ENCODE results near the gene STK11IP.
A peak's percentile ranks its signal among the peaks of the same experiment; 100 is the strongest.

The STK11IP gene, protein sequence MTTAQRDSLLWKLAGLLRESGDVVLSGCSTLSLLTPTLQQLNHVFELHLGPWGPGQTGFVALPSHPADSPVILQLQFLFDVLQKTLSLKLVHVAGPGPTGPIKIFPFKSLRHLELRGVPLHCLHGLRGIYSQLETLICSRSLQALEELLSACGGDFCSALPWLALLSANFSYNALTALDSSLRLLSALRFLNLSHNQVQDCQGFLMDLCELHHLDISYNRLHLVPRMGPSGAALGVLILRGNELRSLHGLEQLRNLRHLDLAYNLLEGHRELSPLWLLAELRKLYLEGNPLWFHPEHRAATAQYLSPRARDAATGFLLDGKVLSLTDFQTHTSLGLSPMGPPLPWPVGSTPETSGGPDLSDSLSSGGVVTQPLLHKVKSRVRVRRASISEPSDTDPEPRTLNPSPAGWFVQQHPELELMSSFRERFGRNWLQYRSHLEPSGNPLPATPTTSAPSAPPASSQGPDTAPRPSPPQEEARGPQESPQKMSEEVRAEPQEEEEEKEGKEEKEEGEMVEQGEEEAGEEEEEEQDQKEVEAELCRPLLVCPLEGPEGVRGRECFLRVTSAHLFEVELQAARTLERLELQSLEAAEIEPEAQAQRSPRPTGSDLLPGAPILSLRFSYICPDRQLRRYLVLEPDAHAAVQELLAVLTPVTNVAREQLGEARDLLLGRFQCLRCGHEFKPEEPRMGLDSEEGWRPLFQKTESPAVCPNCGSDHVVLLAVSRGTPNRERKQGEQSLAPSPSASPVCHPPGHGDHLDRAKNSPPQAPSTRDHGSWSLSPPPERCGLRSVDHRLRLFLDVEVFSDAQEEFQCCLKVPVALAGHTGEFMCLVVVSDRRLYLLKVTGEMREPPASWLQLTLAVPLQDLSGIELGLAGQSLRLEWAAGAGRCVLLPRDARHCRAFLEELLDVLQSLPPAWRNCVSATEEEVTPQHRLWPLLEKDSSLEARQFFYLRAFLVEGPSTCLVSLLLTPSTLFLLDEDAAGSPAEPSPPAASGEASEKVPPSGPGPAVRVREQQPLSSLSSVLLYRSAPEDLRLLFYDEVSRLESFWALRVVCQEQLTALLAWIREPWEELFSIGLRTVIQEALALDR

DNA sequence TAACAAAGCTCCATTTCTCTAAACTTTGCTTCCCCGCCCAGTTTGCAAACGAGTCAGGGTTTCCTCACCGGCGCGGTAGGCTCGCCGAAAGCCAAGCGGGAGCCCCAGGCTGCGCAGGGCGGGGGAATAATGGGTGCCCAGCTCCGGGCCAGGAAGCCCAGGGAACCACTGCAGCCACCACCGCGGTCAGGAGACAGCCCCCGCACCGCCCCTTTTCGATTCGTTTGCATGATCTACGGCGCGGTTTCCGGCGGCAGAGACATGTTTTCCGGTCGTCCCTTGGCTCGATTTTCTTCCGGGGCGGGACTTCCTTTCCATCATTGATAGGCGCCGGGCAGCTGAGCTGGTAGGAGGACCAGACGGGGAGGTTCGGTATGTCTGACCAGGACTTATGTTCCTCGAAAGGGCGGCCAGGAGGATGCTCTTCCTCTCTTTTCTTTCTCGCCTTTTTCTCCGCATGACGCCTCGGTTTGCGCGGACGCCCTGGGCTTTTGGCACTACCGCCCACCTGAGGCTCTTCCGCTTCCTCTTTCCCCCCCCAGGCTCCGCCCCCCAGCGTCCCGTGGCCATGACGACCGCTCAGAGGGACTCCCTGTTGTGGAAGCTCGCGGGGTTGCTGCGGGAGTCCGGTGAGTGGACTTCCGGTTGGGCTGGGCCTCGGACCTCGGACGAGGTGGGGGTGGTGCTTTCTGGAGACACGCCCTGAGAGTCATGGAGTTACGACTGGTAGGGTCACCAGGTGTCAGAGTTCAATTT is at the start of gene STK11IP:
TSS of gene STK11IP (plus strand) at position 306 of the 756 bp plus-strand sequence. CDS start at position 569, 263 bp downstream.
- Mint-ChIP-seq H3K9me3 (no peaks in the 10 kb centered on the region), H3K27ac (peak within 1 kb of the TSS; percentile 100), H3K4me3 (peak within 1 kb of the TSS; percentile 95 to 97 (median 97)), H3K27me3 (ENCODE audit: low read depth) (no peaks in the 10 kb centered on the region), H3K4me1 (peaks cover 47% of the 10 kb centered on the region), H3K36me3 (ENCODE audit: low read depth) (peaks cover 15% of the 10 kb centered on the region)
- TF ChIP-seq, protein P1, sequence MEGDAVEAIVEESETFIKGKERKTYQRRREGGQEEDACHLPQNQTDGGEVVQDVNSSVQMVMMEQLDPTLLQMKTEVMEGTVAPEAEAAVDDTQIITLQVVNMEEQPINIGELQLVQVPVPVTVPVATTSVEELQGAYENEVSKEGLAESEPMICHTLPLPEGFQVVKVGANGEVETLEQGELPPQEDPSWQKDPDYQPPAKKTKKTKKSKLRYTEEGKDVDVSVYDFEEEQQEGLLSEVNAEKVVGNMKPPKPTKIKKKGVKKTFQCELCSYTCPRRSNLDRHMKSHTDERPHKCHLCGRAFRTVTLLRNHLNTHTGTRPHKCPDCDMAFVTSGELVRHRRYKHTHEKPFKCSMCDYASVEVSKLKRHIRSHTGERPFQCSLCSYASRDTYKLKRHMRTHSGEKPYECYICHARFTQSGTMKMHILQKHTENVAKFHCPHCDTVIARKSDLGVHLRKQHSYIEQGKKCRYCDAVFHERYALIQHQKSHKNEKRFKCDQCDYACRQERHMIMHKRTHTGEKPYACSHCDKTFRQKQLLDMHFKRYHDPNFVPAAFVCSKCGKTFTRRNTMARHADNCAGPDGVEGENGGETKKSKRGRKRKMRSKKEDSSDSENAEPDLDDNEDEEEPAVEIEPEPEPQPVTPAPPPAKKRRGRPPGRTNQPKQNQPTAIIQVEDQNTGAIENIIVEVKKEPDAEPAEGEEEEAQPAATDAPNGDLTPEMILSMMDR (IDR thresholded peaks at IDR 0.05; ENCODE audit: unreplicated experiment in 3 of 3): no peak

DNA sequence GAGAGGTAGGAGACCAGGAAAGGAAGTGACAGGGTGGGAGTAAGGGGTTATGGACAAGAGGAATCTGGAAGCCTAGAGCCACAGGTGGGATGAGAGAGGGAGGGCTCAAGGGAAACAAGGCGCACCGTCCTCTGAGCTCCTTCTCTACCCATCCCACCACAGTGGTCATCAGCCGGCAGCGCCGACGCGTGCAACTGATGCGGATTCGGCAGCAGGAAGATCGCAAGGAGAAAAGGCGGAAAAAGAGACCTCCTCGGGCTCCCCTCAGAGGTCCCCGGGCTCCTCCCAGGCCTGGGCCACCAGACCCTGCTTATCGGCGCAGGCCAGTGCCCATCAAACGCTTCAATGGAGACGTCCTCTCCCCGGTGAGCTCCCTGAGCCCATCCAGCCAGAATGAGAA is 48.7 kb upstream of the STK11IP start:
- peak overlapping the region in 2 of 3 experiments; percentile 3 to 40 for H3K4me3 Mint-ChIP-seq
- no peaks in the 10 kb centered on the region for H3K9me3 Mint-ChIP-seq
- H3K36me3 Mint-ChIP-seq (ENCODE audit: low read depth): peaks cover 11% of the 10 kb centered on the region
- peaks cover 28% of the 10 kb centered on the region for H3K27me3 Mint-ChIP-seq (ENCODE audit: low read depth)
- TF ChIP-seq, protein P1 (IDR thresholded peaks at IDR 0.05; ENCODE audit: unreplicated experiment in 3 of 3): no peak
- H3K27ac Mint-ChIP-seq: no peak overlapping the region
- peaks cover 26% of the 10 kb centered on the region for H3K4me1 Mint-ChIP-seq

DNA sequence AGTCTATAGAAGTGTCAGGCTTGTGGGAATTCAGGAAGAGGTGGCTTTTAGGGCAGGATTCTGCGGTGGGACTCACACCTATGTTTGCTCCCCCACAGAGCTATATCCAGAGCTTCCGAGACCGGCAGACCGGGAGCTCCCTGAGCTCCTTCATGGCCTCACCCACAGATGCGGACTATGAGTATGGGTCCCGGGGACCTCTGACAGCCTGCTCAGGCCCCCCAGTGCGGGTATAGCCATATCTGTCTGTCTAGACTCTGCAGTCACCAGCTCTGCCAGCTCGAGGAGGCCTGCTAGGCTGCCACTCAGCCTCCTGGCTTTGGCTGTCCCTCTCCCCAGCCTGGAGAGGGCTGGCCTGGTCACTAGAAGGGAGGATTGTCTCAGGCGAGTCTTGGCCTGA is 48.0 kb upstream of the STK11IP start:
- H3K9me3 Mint-ChIP-seq: no peaks in the 10 kb centered on the region
- peaks cover 21% of the 10 kb centered on the region for H3K4me1 Mint-ChIP-seq
- peak overlapping the region in 2 of 3 experiments; percentile 20 to 36 for H3K4me3 Mint-ChIP-seq
- peaks cover 15% of the 10 kb centered on the region for H3K36me3 Mint-ChIP-seq (ENCODE audit: low read depth)
- no peak overlapping the region for H3K27ac Mint-ChIP-seq
- TF ChIP-seq, protein P1 (IDR thresholded peaks at IDR 0.05; ENCODE audit: unreplicated experiment in 3 of 3): no peak
- peaks cover 26% of the 10 kb centered on the region for H3K27me3 Mint-ChIP-seq (ENCODE audit: low read depth)

DNA sequence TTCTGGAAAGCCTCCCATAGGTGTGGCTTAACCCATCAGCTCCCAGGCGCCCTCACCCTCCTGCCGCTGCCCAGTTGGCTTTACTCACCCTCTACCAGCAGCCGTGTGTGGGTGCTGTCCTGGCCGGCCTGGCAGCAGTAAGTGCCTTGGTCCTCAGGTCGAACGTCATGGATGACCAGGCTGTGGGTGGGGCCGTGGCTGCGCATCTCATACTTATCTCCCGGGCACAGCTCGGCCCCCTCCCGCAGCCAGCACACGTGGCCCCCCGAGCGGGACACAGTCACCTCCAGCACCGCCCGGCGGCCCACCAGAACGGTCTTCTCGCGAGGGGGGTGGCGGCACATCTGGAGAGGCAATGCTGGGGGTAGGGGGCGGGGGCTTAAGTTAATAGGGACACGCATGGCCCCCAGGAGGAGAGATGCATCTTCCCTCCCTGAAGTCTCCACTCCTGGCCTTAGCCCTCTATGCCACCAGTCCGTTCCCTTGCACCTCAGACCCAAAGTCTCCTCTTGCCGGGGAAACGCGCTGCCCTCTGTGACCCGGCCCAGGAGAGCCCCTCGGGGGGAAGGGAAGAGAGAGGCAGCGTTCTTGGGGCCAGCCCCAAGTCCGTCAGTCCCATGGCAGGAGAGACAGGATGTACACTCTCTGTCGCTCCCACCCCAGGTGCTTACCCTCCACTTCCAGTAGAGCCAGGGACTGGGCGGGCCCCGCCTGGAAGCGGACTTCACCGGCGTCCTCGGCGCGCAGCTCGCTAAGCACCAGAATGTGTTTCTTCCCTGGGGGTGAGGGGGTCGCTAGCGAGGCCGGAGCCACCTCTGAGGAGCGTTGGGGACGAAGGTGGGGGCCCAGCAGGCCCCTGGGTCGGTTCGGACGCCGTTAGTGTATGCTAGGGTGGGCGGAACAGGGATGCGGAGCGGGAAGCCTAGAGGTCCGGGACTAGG is 45.9 kb upstream of the STK11IP start:
- Mint-ChIP-seq H3K4me3 (peak overlapping the region; percentile 83 to 89 (median 86)), H3K27me3 (ENCODE audit: low read depth) (peaks cover 17% of the 10 kb centered on the region), H3K4me1 (peaks cover 5% of the 10 kb centered on the region), H3K9me3 (no peaks in the 10 kb centered on the region), H3K36me3 (ENCODE audit: low read depth) (peaks cover 16% of the 10 kb centered on the region), H3K27ac (no peak overlapping the region)
- TF ChIP-seq, protein P1 (IDR thresholded peaks at IDR 0.05; ENCODE audit: unreplicated experiment in 3 of 3): no peak

All from nephron (organoid).